Tibial nerve (tissue), 4 donors: ENCODE results near the gene H2AZ2. TPM values are rescaled to one million over a fixed set of nuclear protein-coding genes. Genes with fewer than 3 reads are reported as not detected.

Source experiments
- DNase-seq, 2 donors: peaks; one replicate each; pipeline ENCODE4 v3.0.0-alpha.2; 2019; ENCODE audit warnings: low spot score in 2 of 2
- H3K27ac ChIP-seq, 4 donors: fragments of 200-600 bp; sonication (generic) in 3 of 4; one replicate each; pipeline ENCODE4 v1.5.1; 2017 to 2019; ENCODE audit warnings: mild to moderate bottlenecking in 1 of 4
- H3K27me3 ChIP-seq, 2 donors: fragments of 200-600 bp; sonication (generic) in 1 of 2; one replicate each; pipeline versions ENCODE4 v1.5.1 to v1.6.0; 2017 to 2019
- H3K36me3 ChIP-seq, 3 donors: fragments of 200-600 bp; sonication (generic); one replicate each; pipeline ENCODE4 v1.5.1; 2018 to 2019
- H3K4me1 ChIP-seq, 4 donors: fragments of 200-600 bp; sonication (generic) in 3 of 4; one replicate each; pipeline ENCODE4 v1.5.1; 2017 to 2019
- H3K4me3 ChIP-seq, 4 donors: fragments of 200-600 bp; sonication (generic) in 3 of 4; one replicate each; pipeline ENCODE4 v1.5.1; 2017 to 2019; ENCODE audit warnings: mild to moderate bottlenecking in 1 of 4, moderate library complexity in 1 of 4
- H3K9me3 ChIP-seq, 4 donors: fragments of 200-600 bp; sonication (generic) in 3 of 4; one replicate each; pipeline ENCODE4 v1.5.1; 2017 to 2019
- EP300 ChIP-seq, 2 donors: sonication (generic); formaldehyde crosslinking; IDR thresholded peaks; one replicate each; pipeline ENCODE4 v1.6.1; 2017; ENCODE audit warnings: antibody characterized with exemption in 2 of 2, mild to moderate bottlenecking in 1 of 2
- POLR2A ChIP-seq, 2 donors: fragments of 450-650 bp; IDR thresholded peaks; one replicate each; pipeline ENCODE4 v1.6.1; 2017; ENCODE audit warnings: antibody characterized with exemption in 2 of 2, mild to moderate bottlenecking in 2 of 2, moderate library complexity in 2 of 2
- WGBS, 2 donors: methylation state at CpG; one replicate each; pipeline ENCODE4 v1.1.5; 2018; 5-methylcytosine and 5-hydroxymethylcytosine counted together
- total RNA-seq, 4 donors: library from RNA; depleted of rRNA; stranded (reverse); fragments of >200 nt; gene quantifications; one replicate each; pipeline ENCODE4 v1.1.0, GENCODE V29; 2016
- TF ChIP-seq, protein P1 (sequence below), 5 experiments: fragments of 200-600 bp in 3 of 5; fragments of 450-650 bp in 2 of 5; sonication (generic) in 3 of 5; IDR thresholded peaks; one replicate each; pipeline ENCODE4 v1.5.1; 2016 to 2019; ENCODE audit warnings: antibody characterized with exemption in 5 of 5, mild to moderate bottlenecking in 3 of 5, moderate library complexity in 2 of 5

The H2AZ2 gene
- 100 to 1,000 TPM in 3 of 4 donors, 10 to 100 TPM in 1; 97.5 to 136 (median 126) TPM for total RNA-seq

DNA sequence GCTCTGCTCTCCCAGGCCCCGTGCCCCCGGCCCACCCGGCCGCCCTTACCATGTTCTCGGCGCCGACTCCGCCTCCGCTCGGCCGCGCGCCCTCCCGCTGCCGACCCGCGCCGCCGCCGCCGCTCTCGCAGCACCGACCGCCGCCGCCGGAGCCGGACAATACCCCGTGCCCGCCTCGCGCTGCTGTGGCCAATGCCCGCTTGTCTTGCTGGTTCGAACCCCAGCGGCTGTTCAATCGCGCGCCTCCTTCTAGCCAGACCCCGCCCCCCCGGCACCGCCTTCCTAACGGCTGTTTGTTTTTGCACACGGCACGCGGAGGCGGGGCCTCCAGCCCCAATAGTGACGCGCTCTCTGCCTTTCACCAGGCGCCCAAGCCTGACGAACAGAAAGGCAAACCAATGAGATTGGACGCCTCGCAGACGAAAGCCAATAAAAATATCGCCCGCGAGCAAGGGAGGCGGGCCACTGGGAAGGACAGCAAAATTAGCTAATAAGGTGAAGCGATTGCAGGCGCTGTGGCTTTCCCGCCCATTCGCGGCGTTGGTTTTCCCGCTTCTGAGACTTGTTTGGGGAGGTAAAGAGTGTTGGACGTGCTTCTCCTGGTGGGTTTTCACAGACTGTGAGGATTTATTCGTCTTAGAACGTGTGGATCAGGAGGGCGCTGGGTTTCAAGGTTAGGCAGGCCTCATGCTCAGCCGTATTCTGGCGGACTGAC is at the start of gene H2AZ2:
Gene H2AZ2, minus strand, starts transcription at position 168 of the 715 bp plus-strand sequence. Its CDS starts 116 bp downstream, at position 52.
- peak; percentile 99 to 100 for DNase-seq
- Histone ChIP-seq H3K27me3 (no peaks in the 10 kb centered on the region), H3K9me3 (no peaks in the 10 kb centered on the region), H3K4me1 (peaks cover 0 to 43% (median 18%) of the 10 kb centered on the region in 4 donors), H3K4me3 (peak within 1 kb of the TSS; percentile 63 to 89 (median 72)), H3K36me3 (no peaks in the 10 kb centered on the region), H3K27ac (peak within 1 kb of the TSS; percentile 93 to 99 (median 97))
- TF ChIP-seq, protein P1, sequence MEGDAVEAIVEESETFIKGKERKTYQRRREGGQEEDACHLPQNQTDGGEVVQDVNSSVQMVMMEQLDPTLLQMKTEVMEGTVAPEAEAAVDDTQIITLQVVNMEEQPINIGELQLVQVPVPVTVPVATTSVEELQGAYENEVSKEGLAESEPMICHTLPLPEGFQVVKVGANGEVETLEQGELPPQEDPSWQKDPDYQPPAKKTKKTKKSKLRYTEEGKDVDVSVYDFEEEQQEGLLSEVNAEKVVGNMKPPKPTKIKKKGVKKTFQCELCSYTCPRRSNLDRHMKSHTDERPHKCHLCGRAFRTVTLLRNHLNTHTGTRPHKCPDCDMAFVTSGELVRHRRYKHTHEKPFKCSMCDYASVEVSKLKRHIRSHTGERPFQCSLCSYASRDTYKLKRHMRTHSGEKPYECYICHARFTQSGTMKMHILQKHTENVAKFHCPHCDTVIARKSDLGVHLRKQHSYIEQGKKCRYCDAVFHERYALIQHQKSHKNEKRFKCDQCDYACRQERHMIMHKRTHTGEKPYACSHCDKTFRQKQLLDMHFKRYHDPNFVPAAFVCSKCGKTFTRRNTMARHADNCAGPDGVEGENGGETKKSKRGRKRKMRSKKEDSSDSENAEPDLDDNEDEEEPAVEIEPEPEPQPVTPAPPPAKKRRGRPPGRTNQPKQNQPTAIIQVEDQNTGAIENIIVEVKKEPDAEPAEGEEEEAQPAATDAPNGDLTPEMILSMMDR (IDR thresholded peaks at IDR 0.05) = peak in 2 of 5 experiments; percentile 63 to 83
- peak; percentile 89 to 92 for TF ChIP-seq EP300 (IDR thresholded peaks at IDR 0.05)
- TF ChIP-seq POLR2A (IDR thresholded peaks at IDR 0.05) = peak; percentile 89 to 97
- 1% methylated on average over 45 to 51 of the region's 70 CpGs for WGBS, 2 donors

DNA sequence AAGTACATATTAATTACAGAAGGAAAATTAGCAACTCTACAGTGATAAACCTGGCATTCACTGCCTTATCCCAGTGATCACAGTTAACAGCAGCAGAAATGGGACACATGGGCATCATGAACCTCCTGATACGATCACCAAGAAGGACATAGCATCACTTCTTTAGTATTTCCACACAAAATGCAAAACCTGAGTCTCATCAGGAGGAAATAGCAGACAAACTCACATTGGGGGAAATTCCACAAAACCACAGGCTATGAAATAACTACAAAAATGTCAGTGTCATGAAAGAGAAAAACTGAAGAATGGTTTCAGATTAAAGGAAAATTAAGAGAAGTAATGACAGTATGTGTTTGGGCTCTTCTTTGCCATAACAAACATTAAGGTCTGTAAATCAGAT is 49.4 kb upstream of the H2AZ2 start:
- 82 to 89% methylated on average over 1 of the region's 1 CpG for WGBS, 2 donors
- TF ChIP-seq EP300 (IDR thresholded peaks at IDR 0.05) (no peak), POLR2A (IDR thresholded peaks at IDR 0.05) (no peak)
- TF ChIP-seq, protein P1 (IDR thresholded peaks at IDR 0.05) = no peak
- no peaks in the 10 kb centered on the region for H3K36me3 ChIP-seq
- no peaks in the 10 kb centered on the region for H3K27me3 ChIP-seq
- H3K9me3 ChIP-seq = no peaks in the 10 kb centered on the region
- H3K27ac ChIP-seq = no peak overlapping the region
- no peak overlapping the region for H3K4me3 ChIP-seq
- no peaks in the 10 kb centered on the region for H3K4me1 ChIP-seq
- DNase-seq = no peak

DNA sequence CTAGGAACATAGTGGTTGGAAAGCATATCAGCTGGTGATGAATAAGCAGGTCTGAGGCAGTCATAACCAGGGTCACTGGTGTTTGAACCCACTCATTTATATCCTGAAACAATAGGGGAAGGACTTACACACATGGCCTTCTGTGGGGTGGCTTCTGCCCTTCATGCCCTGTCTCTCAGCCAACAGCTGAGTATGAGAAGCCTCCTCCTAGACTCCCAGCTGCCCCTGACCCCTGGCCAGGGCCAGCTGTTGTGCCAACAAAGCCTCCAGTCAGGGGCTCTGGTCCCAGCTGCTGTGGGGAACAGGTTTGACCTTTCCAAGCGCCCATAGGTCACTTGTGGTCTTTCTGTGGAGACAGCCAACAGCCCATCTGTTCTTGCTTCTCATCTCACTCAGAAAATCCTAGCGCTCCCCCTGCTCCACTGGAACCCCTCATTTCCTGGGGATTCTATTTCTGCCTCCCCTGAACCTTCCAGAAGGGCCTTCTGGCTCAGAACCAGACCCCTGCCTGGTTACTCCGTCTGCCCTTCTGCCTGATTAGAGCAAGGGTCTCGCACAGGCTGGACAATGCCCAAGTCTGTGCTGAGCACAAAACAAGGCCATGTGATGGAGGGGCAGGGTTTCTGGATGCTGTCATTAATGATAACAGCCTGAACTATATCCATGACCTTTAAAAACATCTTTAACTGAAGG is 47.1 kb upstream of the H2AZ2 start:
- TF ChIP-seq POLR2A (IDR thresholded peaks at IDR 0.05) (no peak), EP300 (IDR thresholded peaks at IDR 0.05) (no peak)
- TF ChIP-seq, protein P1 (IDR thresholded peaks at IDR 0.05) = no peak
- Histone ChIP-seq H3K36me3 (no peaks in the 10 kb centered on the region), H3K4me3 (no peak overlapping the region), H3K27ac (no peak overlapping the region), H3K9me3 (no peaks in the 10 kb centered on the region), H3K27me3 (no peaks in the 10 kb centered on the region), H3K4me1 (no peaks in the 10 kb centered on the region)
- 29 to 42% methylated on average over 4 of the region's 4 CpGs for WGBS, 2 donors
- no peak for DNase-seq

DNA sequence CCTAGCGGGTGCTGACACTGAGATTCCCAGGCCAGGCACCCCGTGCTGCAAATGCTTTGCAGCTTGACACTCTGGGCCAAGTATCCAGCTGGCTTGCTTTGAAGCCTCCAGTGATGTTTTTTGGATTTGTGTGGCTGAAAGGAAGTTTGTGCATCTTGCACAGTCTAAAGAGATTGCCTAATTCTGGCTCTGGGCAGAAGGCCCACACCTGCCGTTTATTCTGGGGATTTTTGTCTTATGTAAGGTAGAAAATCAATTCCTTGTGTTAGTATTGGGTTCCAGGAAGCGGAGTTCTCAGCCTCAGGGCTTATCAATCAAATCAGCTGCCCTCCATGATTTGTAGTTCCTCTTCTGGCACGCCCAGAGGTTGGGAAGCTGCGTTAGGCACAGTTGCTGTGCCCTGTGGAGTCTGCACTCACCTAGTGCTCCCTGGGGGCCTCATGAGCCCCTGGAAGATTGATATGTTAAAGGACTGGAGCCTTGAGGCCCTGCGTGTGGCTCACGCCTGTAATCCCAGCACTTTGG is 45.9 kb upstream of the H2AZ2 start:
- Histone ChIP-seq H3K27ac (no peak overlapping the region), H3K4me1 (no peaks in the 10 kb centered on the region), H3K9me3 (no peaks in the 10 kb centered on the region), H3K4me3 (no peak overlapping the region), H3K36me3 (no peaks in the 10 kb centered on the region), H3K27me3 (no peaks in the 10 kb centered on the region)
- TF ChIP-seq POLR2A (IDR thresholded peaks at IDR 0.05) (no peak), EP300 (IDR thresholded peaks at IDR 0.05) (no peak)
- TF ChIP-seq, protein P1 (IDR thresholded peaks at IDR 0.05) = no peak
- DNase-seq = no peak
- 83 to 84% methylated on average over 8 of the region's 8 CpGs for WGBS, 2 donors

DNA sequence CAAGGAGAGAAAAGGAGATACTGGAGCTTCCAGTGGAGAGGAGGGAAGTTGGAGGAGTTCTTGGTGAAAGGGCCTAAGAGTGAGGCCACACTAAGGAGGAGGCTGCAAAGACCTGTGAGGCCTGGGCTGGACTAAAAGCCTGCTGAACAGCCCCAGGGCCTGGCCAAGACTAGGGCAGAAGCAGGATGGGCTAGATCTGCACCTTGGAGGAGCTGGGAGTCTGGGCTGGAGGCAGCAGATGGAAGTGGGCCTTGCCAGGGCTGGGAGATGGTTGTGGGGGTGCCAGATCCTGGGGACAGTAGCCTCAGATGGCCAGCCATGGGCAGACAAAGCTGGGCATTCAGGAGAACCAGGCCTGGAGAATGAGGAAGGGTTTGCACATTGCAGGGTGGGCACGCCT is 43.9 kb upstream of the H2AZ2 start:
- no peaks in the 10 kb centered on the region for H3K9me3 ChIP-seq
- WGBS, 2 donors = 71 to 85% methylated on average over 1 of the region's 1 CpG
- H3K27me3 ChIP-seq = no peaks in the 10 kb centered on the region
- H3K27ac ChIP-seq = no peak overlapping the region
- no peaks in the 10 kb centered on the region for H3K4me1 ChIP-seq
- no peak overlapping the region for H3K4me3 ChIP-seq
- DNase-seq = no peak
- TF ChIP-seq POLR2A (IDR thresholded peaks at IDR 0.05) (no peak), EP300 (IDR thresholded peaks at IDR 0.05) (no peak)
- TF ChIP-seq, protein P1 (IDR thresholded peaks at IDR 0.05) = no peak
- no peaks in the 10 kb centered on the region for H3K36me3 ChIP-seq
